Colonic mucosa (tissue), 4 donors: ENCODE data around the gene IFNAR1. TPM values are rescaled to one million over a fixed set of nuclear protein-coding genes. Genes with fewer than 3 reads are reported as not detected.

ENCODE experiments used
- DNase-seq: peaks from one replicate; pipeline ENCODE4 v3.0.0-alpha.2; 2020
- H3K27ac ChIP-seq: fragments of 200-600 bp; one replicate; pipeline ENCODE4 v1.8.0; 2021
- H3K27me3 ChIP-seq: fragments of 200-600 bp; one replicate; pipeline ENCODE4 v1.8.0; 2021
- H3K36me3 ChIP-seq: fragments of 200-600 bp; one replicate; pipeline ENCODE4 v1.8.0; 2021
- H3K4me1 ChIP-seq: fragments of 200-600 bp; one replicate; pipeline ENCODE4 v1.8.0; 2021; ENCODE audit warnings: mild to moderate bottlenecking
- H3K4me3 ChIP-seq: fragments of 200-600 bp; one replicate; pipeline ENCODE4 v1.8.0; 2021
- H3K9ac ChIP-seq, 2 donors: one replicate each; pipeline ENCODE4 v1.7.0; 2013; ENCODE audit warnings: control low read depth in 2 of 2, low read depth in 2 of 2, low read length in 2 of 2
- H3K9me3 ChIP-seq: fragments of 200-600 bp; one replicate; pipeline ENCODE4 v1.8.0; 2021
- CTCF ChIP-seq: fragments of 200-600 bp; IDR thresholded peaks from one replicate; pipeline ENCODE4 v1.8.0; 2022; ENCODE audit warnings: antibody characterized with exemption, mild to moderate bottlenecking
- intact Hi-C: fragments of 100-400 bp; cut with DNase I; formaldehyde crosslinking; loops from one replicate; pipeline ENCODE4 v1.14.1; 2022
- total RNA-seq, 2 donors: library from RNA; stranded (reverse); fragmentation: NEBNext Ultra II Directional in 1 of 2; extraction: Animal tissue kit (Norgen Biotek cat#: 25700) in 1 of 2; gene quantifications; one replicate each; pipeline ENCODE4 v1.2.1, GENCODE V29; 2021
- donor health status: healthy.
- donor health status: DM: no; HTN: no; CAD: no.
- donor health status: DM: no; HTN: no; CAD: no.

The IFNAR1 gene
- total RNA-seq, 2 donors from 2014 or later, result 32.3 to 62.2 TPM

- intact Hi-C loops, result no loop called here
- H3K27me3 ChIP-seq, result no peaks in the 10 kb centered on the region
- H3K4me3 ChIP-seq, result no peak overlapping the region
- no peak overlapping the region for H3K9ac ChIP-seq
- H3K9me3 ChIP-seq, result no peaks in the 10 kb centered on the region
- H3K36me3 ChIP-seq, result no peaks in the 10 kb centered on the region
- TF ChIP-seq CTCF, result no peak
- DNase-seq, result no peak
- no peaks in the 10 kb centered on the region for H3K4me1 ChIP-seq
- no peak overlapping the region for H3K27ac ChIP-seq
Measured at GRCh38 chr21:33334191-33334590, 9.4 kb downstream of the IFNAR1 start.

GRCh38 chr21:33334824-33335223, 10.1 kb downstream of the IFNAR1 start:
- H3K4me1 ChIP-seq, result no peaks in the 10 kb centered on the region

GRCh38 chr21:33339135-33339534, 14.4 kb downstream of the IFNAR1 start:
- H3K9me3 ChIP-seq, result no peaks in the 10 kb centered on the region
- peak overlapping the region; percentile 13 for H3K27ac ChIP-seq
- H3K27me3 ChIP-seq, result no peaks in the 10 kb centered on the region
- no peak for DNase-seq
- intact Hi-C loops, result no loop called here
- H3K4me3 ChIP-seq, result no peak overlapping the region
- no peaks in the 10 kb centered on the region for H3K4me1 ChIP-seq
- H3K36me3 ChIP-seq, result no peaks in the 10 kb centered on the region
- TF ChIP-seq CTCF, result no peak
- H3K9ac ChIP-seq, result no peak overlapping the region

More at GRCh38 chr21:33334824-33335223, 10.1 kb downstream of the IFNAR1 start:
- no peaks in the 10 kb centered on the region for H3K36me3 ChIP-seq
- H3K4me3 ChIP-seq, result no peak overlapping the region
- no peaks in the 10 kb centered on the region for H3K27me3 ChIP-seq
- no peak for DNase-seq
- no peak for TF ChIP-seq CTCF
- H3K27ac ChIP-seq, result no peak overlapping the region
- no peaks in the 10 kb centered on the region for H3K9me3 ChIP-seq
- intact Hi-C loops, result no loop called here
- no peak overlapping the region for H3K9ac ChIP-seq

GRCh38 chr21:33339918-33340317, 15.1 kb downstream of the IFNAR1 start:
- no peak for TF ChIP-seq CTCF
- no peak overlapping the region for H3K9ac ChIP-seq
- no peaks in the 10 kb centered on the region for H3K36me3 ChIP-seq
- intact Hi-C loops, result no loop called here
- no peaks in the 10 kb centered on the region for H3K9me3 ChIP-seq
- H3K27me3 ChIP-seq, result no peaks in the 10 kb centered on the region
- H3K4me1 ChIP-seq, result no peaks in the 10 kb centered on the region
- no peak for DNase-seq
- peak overlapping the region; percentile 13 for H3K27ac ChIP-seq
- no peak overlapping the region for H3K4me3 ChIP-seq

GRCh38 chr21:33345751-33346238, 21.0 kb downstream of the IFNAR1 start:
- H3K4me1 ChIP-seq, result no peaks in the 10 kb centered on the region
- no peak for TF ChIP-seq CTCF
- peaks cover 5% of the 10 kb centered on the region for H3K36me3 ChIP-seq
- H3K4me3 ChIP-seq, result no peak overlapping the region
- H3K27ac ChIP-seq, result no peak overlapping the region
- H3K27me3 ChIP-seq, result no peaks in the 10 kb centered on the region
- intact Hi-C loops, result no loop called here
- H3K9me3 ChIP-seq, result no peaks in the 10 kb centered on the region
- DNase-seq, result no peak
- no peak overlapping the region for H3K9ac ChIP-seq

GRCh38 chr21:33348706-33349105, 23.9 kb downstream of the IFNAR1 start:
- Histone ChIP-seq H3K4me3 (no peak overlapping the region), H3K27me3 (no peaks in the 10 kb centered on the region), H3K4me1 (no peaks in the 10 kb centered on the region), H3K9ac (no peak overlapping the region), H3K27ac (no peak overlapping the region), H3K9me3 (no peaks in the 10 kb centered on the region), H3K36me3 (peaks cover 5% of the 10 kb centered on the region)
- no peak for DNase-seq
- intact Hi-C loops, result no loop called here
- no peak for TF ChIP-seq CTCF
